ENCODE measurements around the gene MPST.

Gene MPST

GRCh38 chr22:37056246-37056645 is 36.7 kb downstream of the MPST start:
- Histone ChIP-seq H3K4me1 (ENCODE audit: control insufficient read depth, insufficient read depth, low read length) (no peaks in the 10 kb centered on the region), H3K27ac (ENCODE audit: low read depth, low read length) (no peak overlapping the region), H3K4me3 (ENCODE audit: low read length) (no peak overlapping the region), H3K9ac (ENCODE audit: low read length) (no peak overlapping the region), H3K27me3 (ENCODE audit: control insufficient read depth, insufficient read depth, low read length) (no peaks in the 10 kb centered on the region), H3K36me3 (ENCODE audit: control insufficient read depth, insufficient read depth, low read length) (peaks cover 5% of the 10 kb centered on the region)

GRCh38 chr22:37057226-37057625 is 37.7 kb downstream of the MPST start:
- Histone ChIP-seq H3K27ac (ENCODE audit: low read depth, low read length) (no peak overlapping the region), H3K27me3 (ENCODE audit: control insufficient read depth, insufficient read depth, low read length) (no peaks in the 10 kb centered on the region), H3K4me3 (ENCODE audit: low read length) (no peak overlapping the region), H3K9ac (ENCODE audit: low read length) (no peak overlapping the region), H3K36me3 (ENCODE audit: control insufficient read depth, insufficient read depth, low read length) (peaks cover 5% of the 10 kb centered on the region), H3K4me1 (ENCODE audit: control insufficient read depth, insufficient read depth, low read length) (no peaks in the 10 kb centered on the region)

DNA sequence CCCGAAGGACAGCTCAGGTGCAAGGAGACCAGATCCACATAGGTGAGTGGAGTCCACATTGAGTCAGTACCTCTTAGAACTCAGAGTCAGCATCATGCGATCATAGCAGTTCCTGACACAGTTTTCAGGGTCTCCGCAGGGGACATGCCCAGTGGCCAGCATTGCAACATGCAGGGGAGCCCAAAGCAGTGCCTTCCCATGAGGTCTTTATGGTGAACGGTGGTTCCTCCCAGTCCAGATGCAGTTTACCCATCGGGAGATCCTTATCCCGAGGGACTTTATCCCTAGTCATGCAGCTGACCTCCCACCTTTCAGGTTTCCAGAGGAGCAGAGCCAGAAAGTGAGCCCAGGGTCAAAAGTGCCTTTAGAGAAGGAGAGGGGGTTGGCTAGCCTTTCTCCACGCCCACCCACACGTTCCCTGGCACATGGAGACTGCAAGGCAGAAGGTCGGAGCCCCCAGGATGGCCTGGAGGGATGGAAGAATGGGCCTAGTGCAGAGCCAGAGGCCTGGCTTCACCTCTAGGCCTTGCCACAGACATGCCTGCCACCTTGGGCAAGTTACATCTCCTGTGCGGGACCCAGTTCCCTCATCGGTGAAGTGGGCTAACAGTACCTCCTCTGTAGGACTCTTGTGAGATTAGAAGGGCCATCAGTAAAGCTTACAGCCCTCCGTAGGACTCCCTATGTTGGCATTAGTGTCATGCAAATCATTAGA is 38.4 kb downstream of the MPST start:
- H3K4me3 ChIP-seq (ENCODE audit: low read length): no peak overlapping the region
- H3K36me3 ChIP-seq (ENCODE audit: control insufficient read depth, insufficient read depth, low read length): peaks cover 5% of the 10 kb centered on the region
- no peak overlapping the region for H3K9ac ChIP-seq (ENCODE audit: low read length)
- H3K27me3 ChIP-seq (ENCODE audit: control insufficient read depth, insufficient read depth, low read length): no peaks in the 10 kb centered on the region
- H3K4me1 ChIP-seq (ENCODE audit: control insufficient read depth, insufficient read depth, low read length): no peaks in the 10 kb centered on the region
- no peak overlapping the region for H3K27ac ChIP-seq (ENCODE audit: low read depth, low read length)

DNA sequence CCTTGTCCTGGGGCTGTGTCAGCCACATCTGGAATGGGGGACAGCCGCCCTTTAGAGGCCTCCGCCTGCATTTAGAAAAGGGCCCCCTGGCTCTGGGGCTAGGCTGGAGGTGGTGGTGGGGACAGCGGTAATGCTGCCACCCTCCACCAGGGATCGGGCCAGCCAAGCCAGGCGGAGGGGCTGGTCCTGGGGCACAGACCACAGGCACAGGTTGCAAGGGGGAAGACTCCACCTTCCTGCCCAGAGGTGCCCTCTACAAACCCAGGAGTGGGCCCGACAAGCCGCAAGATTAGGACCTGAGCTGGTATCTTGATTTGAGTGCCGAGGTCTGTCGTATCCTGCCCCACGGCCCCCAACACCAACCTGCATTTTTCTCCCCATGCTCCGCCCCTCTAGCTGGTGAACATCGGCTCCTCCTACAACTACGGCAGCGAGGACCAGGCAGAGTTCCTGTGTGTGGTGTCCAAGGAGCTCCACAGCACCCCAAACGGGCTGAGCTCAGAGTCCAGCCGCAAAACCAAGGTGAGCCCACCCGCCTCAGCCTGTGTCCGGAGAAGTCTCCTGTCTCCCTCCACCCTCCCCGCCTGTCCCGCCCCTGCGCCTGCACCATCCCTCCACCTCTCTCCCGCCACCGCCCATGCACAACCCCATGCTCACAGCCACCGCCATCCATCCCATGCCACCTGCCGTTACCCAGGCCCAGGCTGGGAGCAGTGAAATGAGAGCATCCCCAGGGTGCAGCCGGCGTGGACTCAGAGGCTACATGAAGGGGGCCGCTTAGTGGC is 39.6 kb downstream of the MPST start:
- H3K27me3 ChIP-seq (ENCODE audit: control insufficient read depth, insufficient read depth, low read length): no peaks in the 10 kb centered on the region
- H3K27ac ChIP-seq (ENCODE audit: low read depth, low read length): no peak overlapping the region
- H3K4me1 ChIP-seq (ENCODE audit: control insufficient read depth, insufficient read depth, low read length): no peaks in the 10 kb centered on the region
- H3K4me3 ChIP-seq (ENCODE audit: low read length): no peak overlapping the region
- no peak overlapping the region for H3K9ac ChIP-seq (ENCODE audit: low read length)
- peaks cover 5% of the 10 kb centered on the region for H3K36me3 ChIP-seq (ENCODE audit: control insufficient read depth, insufficient read depth, low read length)

GRCh38 chr22:37059876-37060449 is 40.4 kb downstream of the MPST start:
- peaks cover 5% of the 10 kb centered on the region for H3K36me3 ChIP-seq (ENCODE audit: control insufficient read depth, insufficient read depth, low read length)
- H3K9ac ChIP-seq (ENCODE audit: low read length): no peak overlapping the region

DNA sequence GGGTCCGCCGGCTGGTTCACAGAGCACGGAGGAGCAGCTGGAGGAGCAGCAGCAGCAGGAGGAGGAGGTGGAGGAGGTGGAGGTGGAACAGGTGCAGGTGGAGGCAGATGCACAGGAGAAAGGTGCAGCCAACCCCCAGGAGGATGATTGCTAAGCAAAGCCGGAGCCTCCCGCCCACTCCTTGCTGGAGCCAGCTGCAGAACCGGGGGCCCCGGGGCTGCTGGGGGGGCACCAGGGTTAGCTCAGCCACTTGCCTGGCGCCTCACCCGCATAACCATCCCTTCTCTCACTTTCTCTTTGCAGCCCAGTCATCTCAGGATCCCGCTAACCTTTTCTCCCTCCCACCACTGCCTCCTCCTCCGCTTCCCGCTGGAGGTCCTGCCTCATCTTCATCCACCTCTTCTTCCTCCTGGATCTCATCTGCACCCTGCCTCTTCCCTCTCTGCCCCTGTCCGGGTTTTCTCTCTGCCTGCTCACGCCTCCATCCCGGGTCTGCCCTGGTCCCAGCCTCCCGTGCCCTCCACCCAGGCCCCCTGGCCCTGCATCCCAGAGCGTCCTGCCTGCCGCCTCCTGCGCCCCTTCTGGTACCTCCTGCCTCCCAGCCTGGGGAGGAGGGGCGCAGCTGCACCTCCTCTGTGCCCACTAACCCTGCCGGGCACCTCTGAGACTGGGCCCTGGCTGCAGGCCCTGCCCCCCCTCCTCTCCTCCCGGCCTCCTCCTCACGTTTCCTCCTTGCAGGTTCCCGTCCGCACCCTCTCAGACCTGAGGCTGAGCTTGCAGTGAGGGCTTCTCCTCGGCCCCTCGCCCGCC is 41.5 kb downstream of the MPST start:
- Histone ChIP-seq H3K4me3 (ENCODE audit: low read length) (no peak overlapping the region), H3K4me1 (ENCODE audit: control insufficient read depth, insufficient read depth, low read length) (no peaks in the 10 kb centered on the region), H3K9ac (ENCODE audit: low read length) (no peak overlapping the region), H3K27me3 (ENCODE audit: control insufficient read depth, insufficient read depth, low read length) (no peaks in the 10 kb centered on the region), H3K36me3 (ENCODE audit: control insufficient read depth, insufficient read depth, low read length) (peaks cover 5% of the 10 kb centered on the region), H3K27ac (ENCODE audit: low read depth, low read length) (no peak overlapping the region)

More at GRCh38 chr22:37059876-37060449, 40.4 kb downstream of the MPST start:
- Histone ChIP-seq H3K27me3 (ENCODE audit: control insufficient read depth, insufficient read depth, low read length) (no peaks in the 10 kb centered on the region), H3K27ac (ENCODE audit: low read depth, low read length) (no peak overlapping the region), H3K4me1 (ENCODE audit: control insufficient read depth, insufficient read depth, low read length) (no peaks in the 10 kb centered on the region), H3K4me3 (ENCODE audit: low read length) (no peak overlapping the region)

DNA sequence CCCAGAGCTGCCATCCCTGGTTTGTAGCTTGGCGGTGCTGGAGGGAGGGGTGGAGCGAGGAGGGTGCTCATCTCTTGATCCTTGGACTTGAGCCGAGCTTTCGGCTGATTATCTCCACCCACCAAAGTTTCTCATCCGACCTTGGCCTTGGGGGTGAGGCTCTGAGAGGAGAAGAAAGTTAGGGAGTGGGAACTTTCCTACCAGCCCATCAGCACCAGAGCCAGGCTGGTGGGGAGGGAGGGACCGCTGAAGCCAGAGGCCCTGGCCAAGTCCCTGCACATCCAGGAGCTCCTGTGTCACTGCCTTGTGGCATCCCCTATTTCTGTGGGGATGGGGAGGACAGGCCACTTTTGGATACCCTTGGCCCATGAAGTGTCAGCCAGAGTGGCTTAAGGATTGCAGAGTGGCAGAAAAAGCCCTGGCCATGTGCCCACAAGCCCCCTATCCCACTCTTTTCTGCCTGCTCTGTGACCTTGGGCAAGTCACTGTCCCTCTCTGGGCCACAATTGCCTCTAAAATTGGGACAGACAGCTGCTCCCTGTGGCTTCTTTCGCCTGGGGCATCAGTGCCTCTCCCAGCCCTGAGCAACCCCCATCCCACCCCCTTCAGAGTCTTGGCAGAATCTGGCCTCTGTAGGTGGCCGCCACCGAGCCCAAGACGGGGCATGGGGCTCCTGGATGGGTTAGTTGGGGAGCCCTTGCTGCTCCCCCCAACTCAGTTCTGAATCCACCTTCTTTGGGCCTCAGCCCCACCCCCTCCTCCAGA is 42.3 kb downstream of the MPST start:
- Histone ChIP-seq H3K9ac (ENCODE audit: low read length) (no peak overlapping the region), H3K27me3 (ENCODE audit: control insufficient read depth, insufficient read depth, low read length) (no peaks in the 10 kb centered on the region), H3K4me3 (ENCODE audit: low read length) (no peak overlapping the region), H3K27ac (ENCODE audit: low read depth, low read length) (no peak overlapping the region), H3K36me3 (ENCODE audit: control insufficient read depth, insufficient read depth, low read length) (no peaks in the 10 kb centered on the region), H3K4me1 (ENCODE audit: control insufficient read depth, insufficient read depth, low read length) (no peaks in the 10 kb centered on the region)

GRCh38 chr22:37062376-37062675 is 42.8 kb downstream of the MPST start:
- H3K4me1 ChIP-seq (ENCODE audit: control insufficient read depth, insufficient read depth, low read length): no peaks in the 10 kb centered on the region
- H3K36me3 ChIP-seq (ENCODE audit: control insufficient read depth, insufficient read depth, low read length): no peaks in the 10 kb centered on the region
- no peaks in the 10 kb centered on the region for H3K27me3 ChIP-seq (ENCODE audit: control insufficient read depth, insufficient read depth, low read length)
- H3K4me3 ChIP-seq (ENCODE audit: low read length): no peak overlapping the region
- no peak overlapping the region for H3K9ac ChIP-seq (ENCODE audit: low read length)
- H3K27ac ChIP-seq (ENCODE audit: low read depth, low read length): no peak overlapping the region

GRCh38 chr22:37062702-37063381 is 43.3 kb downstream of the MPST start:
- Histone ChIP-seq H3K27me3 (ENCODE audit: control insufficient read depth, insufficient read depth, low read length) (peaks cover 3% of the 10 kb centered on the region), H3K36me3 (ENCODE audit: control insufficient read depth, insufficient read depth, low read length) (no peaks in the 10 kb centered on the region), H3K4me3 (ENCODE audit: low read length) (no peak overlapping the region), H3K27ac (ENCODE audit: low read depth, low read length) (no peak overlapping the region), H3K4me1 (ENCODE audit: control insufficient read depth, insufficient read depth, low read length) (no peaks in the 10 kb centered on the region), H3K9ac (ENCODE audit: low read length) (no peak overlapping the region)

DNA sequence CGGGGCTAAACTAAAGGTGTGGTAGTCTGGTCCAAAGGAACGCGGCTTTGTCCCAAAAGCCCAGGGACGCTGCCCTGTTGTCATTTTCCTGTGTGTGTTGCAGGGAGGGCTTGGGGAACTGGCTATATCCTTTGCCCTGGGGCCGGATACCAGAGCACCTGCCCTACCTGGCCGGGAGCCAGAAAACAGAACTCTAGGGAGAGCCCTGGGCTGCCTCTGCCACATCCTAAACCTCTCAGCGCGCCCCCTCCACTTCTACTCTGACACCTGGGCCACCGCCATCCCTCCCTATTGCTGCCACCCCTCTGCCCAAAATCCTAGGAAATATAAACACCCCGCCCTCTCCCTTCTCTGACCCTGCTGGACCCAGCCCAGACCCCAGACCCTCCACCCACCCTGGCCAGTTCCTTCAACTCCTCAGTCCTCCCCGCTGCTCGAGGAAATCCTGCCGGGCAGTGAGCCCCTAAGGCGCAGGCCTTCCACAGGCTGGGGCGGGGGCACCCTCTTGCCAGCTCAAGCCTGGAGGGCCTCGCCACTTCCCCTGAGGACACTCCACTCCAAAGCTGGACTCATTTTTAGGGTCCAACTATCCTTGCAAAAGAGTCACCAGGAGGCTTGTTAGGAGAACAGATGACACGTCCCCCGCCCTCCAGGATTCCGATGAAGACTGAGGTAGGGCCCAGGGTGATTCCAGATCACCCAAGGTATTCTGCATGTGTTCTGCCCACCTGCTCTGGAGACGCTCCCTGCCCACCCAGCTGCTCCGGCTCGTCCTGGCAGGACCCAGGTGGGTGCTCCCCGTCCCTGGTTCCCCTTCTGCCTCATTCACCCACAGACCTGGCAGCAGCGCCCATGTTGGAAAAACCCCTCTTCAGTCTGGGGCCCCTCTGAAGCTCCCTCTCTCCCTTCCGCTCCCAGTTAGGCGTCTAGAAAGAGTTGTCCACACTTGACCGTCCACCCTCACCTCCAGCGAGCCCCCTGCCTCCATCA is 44.2 kb downstream of the MPST start:
- Histone ChIP-seq H3K9ac (ENCODE audit: low read length) (no peak overlapping the region), H3K36me3 (ENCODE audit: control insufficient read depth, insufficient read depth, low read length) (no peaks in the 10 kb centered on the region), H3K4me3 (ENCODE audit: low read length) (no peak overlapping the region), H3K27ac (ENCODE audit: low read depth, low read length) (no peak overlapping the region), H3K4me1 (ENCODE audit: control insufficient read depth, insufficient read depth, low read length) (no peaks in the 10 kb centered on the region), H3K27me3 (ENCODE audit: control insufficient read depth, insufficient read depth, low read length) (peaks cover 10% of the 10 kb centered on the region)

GRCh38 chr22:37064553-37064952 is 45.0 kb downstream of the MPST start:
- H3K4me3 ChIP-seq (ENCODE audit: low read length): no peak overlapping the region
- H3K27ac ChIP-seq (ENCODE audit: low read depth, low read length): no peak overlapping the region
- no peak overlapping the region for H3K9ac ChIP-seq (ENCODE audit: low read length)
- H3K36me3 ChIP-seq (ENCODE audit: control insufficient read depth, insufficient read depth, low read length): no peaks in the 10 kb centered on the region
- no peaks in the 10 kb centered on the region for H3K4me1 ChIP-seq (ENCODE audit: control insufficient read depth, insufficient read depth, low read length)
- H3K27me3 ChIP-seq (ENCODE audit: control insufficient read depth, insufficient read depth, low read length): peaks cover 10% of the 10 kb centered on the region

Data from rectal smooth muscle tissue (tissue), 1 donor.